Psoas muscle (tissue), 8 donors: ENCODE results near the gene XDH. TPM values are rescaled to one million over a fixed set of nuclear protein-coding genes. Genes with fewer than 3 reads are reported as not detected.
A peak's percentile ranks its signal among the peaks of the same experiment; 100 is the strongest.

Experiments
- ATAC-seq, 4 donors: fragments of 200-7000 bp; cut with Tn5 transposase; one replicate each; pipeline ENCODE4 v1.9.1; 2020; ENCODE audit warnings: moderate library complexity in 3 of 4, mild to moderate bottlenecking in 2 of 4
- DNase-seq, 2 donors: peaks; one replicate each; pipeline ENCODE4 v3.0.0-alpha.2; 2020
- H3K27ac ChIP-seq: fragments of 200-600 bp; one replicate; pipeline ENCODE4 v1.8.0; 2022
- H3K27me3 ChIP-seq, 3 donors: fragments of 200-600 bp in 1 of 3; one replicate each; pipeline versions ENCODE4 v1.6.1 to v1.8.0; 2013 to 2022; ENCODE audit warnings: low read length in 2 of 3, mild to moderate bottlenecking in 2 of 3, moderate library complexity in 1 of 3; ENCODE audit not compliant: insufficient read depth in 3 of 3
- H3K36me3 ChIP-seq, 2 donors: fragments of 200-600 bp in 1 of 2; one replicate each; pipeline versions ENCODE4 v1.6.1 to v1.8.0; 2013 to 2022; ENCODE audit warnings: low read depth in 1 of 2, mild to moderate bottlenecking in 1 of 2, moderate library complexity in 1 of 2; ENCODE audit not compliant: insufficient read depth in 1 of 2
- H3K4me1 ChIP-seq: fragments of 200-600 bp; one replicate; pipeline ENCODE4 v1.8.0; 2022
- H3K4me3 ChIP-seq: fragments of 200-600 bp; one replicate; pipeline ENCODE4 v1.8.0; 2022; ENCODE audit warnings: mild to moderate bottlenecking
- H3K9me3 ChIP-seq: fragments of 200-600 bp; one replicate; pipeline ENCODE4 v1.8.0; 2022
- CTCF ChIP-seq: fragments of 200-600 bp; IDR thresholded peaks from one replicate; pipeline ENCODE4 v1.8.0; 2022; ENCODE audit warnings: antibody characterized with exemption
- WGBS, 3 donors: extraction: QIAGEN DNeasy Blood & Tissue Kit; methylation state at CpG; one replicate each; pipeline versions ENCODE4 v1.1.6 to v1.1.7; 2013; 5-methylcytosine and 5-hydroxymethylcytosine counted together
- intact Hi-C, 2 donors: fragments of 100-400 bp; cut with DNase I; formaldehyde crosslinking; loops; one replicate each; pipeline versions ENCODE4 v1.11.0 to v1.14.2; 2022
- long read RNA-seq, 2 donors: library from polyadenylated mRNA; unstranded; transcript quantifications; one replicate each; pipeline ENCODE4 v2.0.0, GENCODE V29; 2021
- polyA plus RNA-seq, 3 donors: library from polyadenylated mRNA; stranded (reverse); fragments of 200-250 nt; gene quantifications; one replicate each; pipeline ENCODE4 v1.2.3, GENCODE V29; 2013
- total RNA-seq, 4 donors: library from RNA; stranded (reverse); fragmentation: NEBNext Ultra II Directional in 2 of 4; extraction: Animal tissue kit (Norgen Biotek cat#: 25700) in 2 of 4; gene quantifications; one replicate each; pipeline versions ENCODE4 v1.2.1 to v1.2.4, GENCODE V29; 2021 to 2023
- donor health status: healthy with polysubstance abuse.
- donor health status: DM: no; HTN: no; CAD: no; lungs with moderate emphysema.
- donor health status: Bipolar disorder and iron deficiency.
- donor health status: healthy.
- donor health status: DM: yes; HTN: yes; CAD: no.
- donor health status: DM: no; HTN: no; CAD: no.
- donor health status: DM: no; HTN: no; CAD: no.
- donor health status: DM: yes; HTN: yes; CAD: no.

XDH gene
- total RNA-seq (1 to 10 TPM in 1 of 4 donors, under 1 TPM in 2, not detected in 1; 0.08 to 1.5 (median 0.36) TPM), polyA plus RNA-seq (under 1 TPM; 0.03 to 0.10 (median 0.05) TPM)
- long read RNA-seq, donor 1: 0 reads
- long read RNA-seq, donor 2: 0 reads

GRCh38 chr2:31414601-31415241 lies at the start of gene XDH:
Gene XDH (minus strand): TSS chr2:31414742. CDS start chr2:31414666, 76 bp downstream.
- no peak for TF ChIP-seq CTCF
- ATAC-seq (peak in 1 of 4 donors; percentile 27), DNase-seq (no peak)
- Histone ChIP-seq H3K36me3 (no peaks in the 10 kb centered on the region), H3K4me3 (no peak within 1 kb of the TSS), H3K9me3 (peaks cover 10% of the 10 kb centered on the region), H3K27me3 (no peaks in the 10 kb centered on the region), H3K27ac (no peak within 1 kb of the TSS), H3K4me1 (no peaks in the 10 kb centered on the region)
- intact Hi-C loops: no loop called here
- 72 to 77% (median 74%) methylated on average over 5 of the region's 5 CpGs for WGBS, 3 donors

- H3K9me3 ChIP-seq: peaks cover 32% of the 10 kb centered on the region
- H3K4me3 ChIP-seq: no peak overlapping the region
- TF ChIP-seq CTCF: no peak
- H3K27ac ChIP-seq: no peak overlapping the region
- H3K36me3 ChIP-seq: no peaks in the 10 kb centered on the region
- no peaks in the 10 kb centered on the region for H3K27me3 ChIP-seq
- WGBS, 3 donors: 66 to 76% (median 72%) methylated on average over 4 of the region's 4 CpGs
- no peak for ATAC-seq
- no peak for DNase-seq
- no peaks in the 10 kb centered on the region for H3K4me1 ChIP-seq
- intact Hi-C loops: no loop called here
Measured at GRCh38 chr2:31457651-31458050, 43.1 kb upstream of the XDH start.

- no peak overlapping the region for H3K27ac ChIP-seq
- DNase-seq (no peak), ATAC-seq (no peak)
- H3K9me3 ChIP-seq: peaks cover 3% of the 10 kb centered on the region
- TF ChIP-seq CTCF: no peak
- intact Hi-C loops: no loop called here
- no peaks in the 10 kb centered on the region for H3K36me3 ChIP-seq
- WGBS, 3 donors: 45 to 50% (median 47%) methylated on average over 3 of the region's 3 CpGs
- peaks cover 0 to 3% (median 0%) of the 10 kb centered on the region in 3 donors for H3K27me3 ChIP-seq
- no peak overlapping the region for H3K4me3 ChIP-seq
- H3K4me1 ChIP-seq: no peaks in the 10 kb centered on the region
Measured at GRCh38 chr2:31446848-31447247, 32.3 kb upstream of the XDH start.

GRCh38 chr2:31442376-31442775 lies 27.8 kb upstream of the XDH start:
- intact Hi-C loops: no loop called here
- ATAC-seq (no peak), DNase-seq (no peak)
- Histone ChIP-seq H3K4me3 (no peak overlapping the region), H3K27ac (no peak overlapping the region), H3K27me3 (no peaks in the 10 kb centered on the region), H3K36me3 (no peaks in the 10 kb centered on the region), H3K4me1 (no peaks in the 10 kb centered on the region), H3K9me3 (no peaks in the 10 kb centered on the region)
- WGBS, 3 donors: 57 to 72% (median 63%) methylated on average over 2 of the region's 2 CpGs
- TF ChIP-seq CTCF: no peak

GRCh38 chr2:31440764-31441163 lies 26.2 kb upstream of the XDH start:
- ATAC-seq: peak in 1 of 4 donors; percentile 63
- intact Hi-C loops: no loop called here
- WGBS, 3 donors: 14 to 32% (median 20%) methylated on average over 2 of the region's 2 CpGs

More at GRCh38 chr2:31440764-31441163, 26.2 kb upstream of the XDH start:
- no peaks in the 10 kb centered on the region for H3K4me1 ChIP-seq
- H3K36me3 ChIP-seq: no peaks in the 10 kb centered on the region
- no peaks in the 10 kb centered on the region for H3K9me3 ChIP-seq
- H3K4me3 ChIP-seq: no peak overlapping the region
- H3K27me3 ChIP-seq: no peaks in the 10 kb centered on the region
- DNase-seq: no peak
- H3K27ac ChIP-seq: no peak overlapping the region
- no peak for TF ChIP-seq CTCF
